ENCODE results near the gene BCAS3.

DNA sequence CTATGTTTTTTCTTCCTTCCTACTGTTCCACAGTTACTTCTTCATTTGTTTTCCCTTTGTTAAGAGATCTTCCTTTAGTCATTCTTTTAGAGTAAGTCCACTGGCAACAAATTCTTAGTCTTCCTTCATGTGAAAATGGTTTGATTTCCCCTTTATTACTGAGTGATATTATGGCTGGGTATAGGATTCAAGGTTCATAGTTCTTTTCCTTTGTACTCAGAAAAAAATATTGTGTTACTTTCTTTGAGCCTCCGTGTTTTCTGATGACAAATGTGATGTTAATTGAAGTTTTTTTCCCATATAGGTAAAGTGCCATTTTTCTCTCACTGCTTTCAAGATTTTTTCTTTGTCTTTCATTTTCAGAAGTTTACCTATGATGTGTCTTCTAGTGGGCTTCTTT lies 438.9 kb downstream of the BCAS3 start:
- TF ChIP-seq, protein P1, sequence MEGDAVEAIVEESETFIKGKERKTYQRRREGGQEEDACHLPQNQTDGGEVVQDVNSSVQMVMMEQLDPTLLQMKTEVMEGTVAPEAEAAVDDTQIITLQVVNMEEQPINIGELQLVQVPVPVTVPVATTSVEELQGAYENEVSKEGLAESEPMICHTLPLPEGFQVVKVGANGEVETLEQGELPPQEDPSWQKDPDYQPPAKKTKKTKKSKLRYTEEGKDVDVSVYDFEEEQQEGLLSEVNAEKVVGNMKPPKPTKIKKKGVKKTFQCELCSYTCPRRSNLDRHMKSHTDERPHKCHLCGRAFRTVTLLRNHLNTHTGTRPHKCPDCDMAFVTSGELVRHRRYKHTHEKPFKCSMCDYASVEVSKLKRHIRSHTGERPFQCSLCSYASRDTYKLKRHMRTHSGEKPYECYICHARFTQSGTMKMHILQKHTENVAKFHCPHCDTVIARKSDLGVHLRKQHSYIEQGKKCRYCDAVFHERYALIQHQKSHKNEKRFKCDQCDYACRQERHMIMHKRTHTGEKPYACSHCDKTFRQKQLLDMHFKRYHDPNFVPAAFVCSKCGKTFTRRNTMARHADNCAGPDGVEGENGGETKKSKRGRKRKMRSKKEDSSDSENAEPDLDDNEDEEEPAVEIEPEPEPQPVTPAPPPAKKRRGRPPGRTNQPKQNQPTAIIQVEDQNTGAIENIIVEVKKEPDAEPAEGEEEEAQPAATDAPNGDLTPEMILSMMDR (IDR thresholded peaks at IDR 0.05) = no peak
- no peak for TF ChIP-seq EZH2 (IDR thresholded peaks at IDR 0.05; ENCODE audit: borderline replicate concordance, insufficient read depth, low read depth, low read length, poor library complexity, severe bottlenecking)
